ENCODE data around the gene EAF2.
"Not testable (repeated sequence)": the region's sequence is repeated elsewhere in the genome, so short reads cannot be mapped to it uniquely, and the experiment has no call there.

EAF2 gene

DNA sequence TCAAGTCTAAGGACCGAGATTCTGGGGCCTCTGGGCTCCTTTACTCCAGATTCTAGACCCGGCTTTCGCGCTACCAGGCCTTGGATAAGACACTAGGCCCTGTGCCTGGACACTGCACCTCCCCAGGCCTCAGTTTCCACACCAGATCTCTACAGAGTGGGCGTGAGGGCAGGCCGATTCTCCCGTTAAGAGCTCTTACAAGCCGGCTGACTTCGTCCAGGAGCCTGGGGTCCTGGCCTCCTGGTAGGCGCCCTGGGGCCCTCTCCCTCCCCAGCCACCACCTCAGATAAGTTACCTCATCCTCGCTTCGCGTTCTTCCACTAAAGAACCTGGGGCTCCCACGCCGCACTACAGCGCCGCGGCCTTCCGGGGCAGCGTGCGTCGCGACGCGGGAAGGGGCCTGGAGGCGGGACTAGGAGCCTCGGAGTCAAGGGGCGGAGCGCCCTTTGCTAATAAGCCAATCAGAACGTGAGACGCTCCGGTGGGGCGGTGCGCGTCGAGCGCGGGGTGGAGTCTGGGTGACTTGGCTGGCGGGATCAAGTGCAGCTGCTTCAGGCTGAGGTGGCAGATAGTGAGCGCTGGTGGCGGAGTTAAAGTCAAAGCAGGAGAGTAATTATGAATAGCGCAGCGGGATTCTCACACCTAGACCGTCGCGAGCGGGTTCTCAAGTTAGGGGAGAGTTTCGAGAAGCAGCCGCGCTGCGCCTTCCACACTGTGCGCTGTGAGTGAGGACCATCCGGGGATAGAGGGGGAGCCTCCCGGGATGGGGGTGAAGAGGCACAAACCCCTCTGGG, at the start of gene EAF2, which contains the start of gene IQCB1:
Gene EAF2, plus strand, starts transcription at position 539 of the 794 bp plus-strand sequence. Its CDS starts 77 bp downstream, at position 616.
Gene IQCB1, minus strand, starts transcription at position 390 of the 794 bp plus-strand sequence. CDS start 6,100 bp downstream, outside the sequence.
- DNase-seq, result peak; percentile 68

DNA sequence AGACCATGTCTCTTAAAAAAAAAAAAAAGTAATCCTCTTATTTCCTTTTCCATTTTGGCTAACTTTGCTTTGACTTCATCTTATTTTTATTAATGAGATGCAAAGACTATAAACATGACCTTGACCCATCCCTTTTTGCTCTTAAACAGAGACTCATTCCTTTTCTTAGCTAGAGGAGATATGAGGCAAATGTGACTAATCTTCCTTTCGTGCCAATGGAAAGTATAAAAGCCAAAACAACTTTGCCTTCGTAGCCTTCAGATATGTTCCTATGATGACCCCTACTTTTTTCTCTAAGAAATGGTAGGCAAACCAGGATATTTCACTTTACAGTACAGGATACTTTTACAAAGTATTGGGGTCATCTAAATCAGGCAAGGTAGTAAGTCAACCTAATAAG, 48.5 kb upstream of the EAF2 start:
- DNase-seq, result no peak

DNA sequence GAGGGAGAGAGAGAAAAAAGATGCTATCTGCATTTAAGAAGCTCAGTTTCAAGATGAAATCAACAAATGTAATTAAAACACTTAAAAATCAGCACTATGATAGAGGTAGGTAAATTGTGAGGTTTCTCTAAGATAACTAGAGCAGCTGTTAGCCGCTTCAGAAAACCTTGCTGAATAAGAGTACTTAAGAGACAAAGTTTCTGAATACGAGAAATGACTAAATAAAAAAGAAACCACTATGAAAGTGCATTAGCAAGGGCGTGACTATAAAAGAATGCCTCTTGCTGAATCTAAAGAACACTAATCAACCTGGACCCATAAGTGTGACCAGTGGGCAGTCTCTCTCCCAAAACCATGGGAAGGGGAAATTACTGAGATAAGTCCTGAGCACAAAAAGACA, 41.9 kb upstream of the EAF2 start:
- no peak for DNase-seq

DNA sequence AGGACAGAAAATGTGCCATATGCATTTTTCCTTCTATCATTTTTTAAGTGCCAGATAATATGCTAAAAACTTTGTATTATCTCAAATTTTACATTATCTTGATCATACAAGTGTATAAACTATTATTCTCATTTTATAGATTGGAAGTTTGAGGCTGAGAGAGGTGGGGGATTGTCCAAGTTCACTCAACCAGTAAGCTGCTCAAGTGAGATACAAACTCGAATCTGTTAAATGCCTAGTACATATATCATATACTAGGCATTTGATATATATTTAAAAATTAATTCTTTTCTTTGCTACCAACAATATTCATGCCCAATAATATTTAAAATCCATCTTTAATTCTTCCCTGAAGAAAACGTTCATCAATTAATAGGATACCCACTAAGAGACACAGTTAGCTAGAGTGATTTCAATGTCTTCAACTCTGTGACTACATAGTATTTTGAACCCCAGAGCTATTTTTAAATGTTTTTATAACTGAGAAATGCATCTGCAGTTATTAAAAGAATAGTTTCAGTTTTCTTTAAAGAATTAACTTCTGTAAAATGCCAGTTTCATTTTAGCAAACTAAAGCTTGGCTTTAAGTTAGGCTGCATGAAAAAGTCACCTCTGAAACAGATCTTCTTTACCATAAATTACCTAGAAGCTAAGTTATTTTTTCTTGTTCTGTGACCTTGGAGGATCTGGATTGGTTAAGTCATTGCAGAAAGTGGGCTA, 40.6 kb upstream of the EAF2 start:
- DNase-seq, result no peak

DNA sequence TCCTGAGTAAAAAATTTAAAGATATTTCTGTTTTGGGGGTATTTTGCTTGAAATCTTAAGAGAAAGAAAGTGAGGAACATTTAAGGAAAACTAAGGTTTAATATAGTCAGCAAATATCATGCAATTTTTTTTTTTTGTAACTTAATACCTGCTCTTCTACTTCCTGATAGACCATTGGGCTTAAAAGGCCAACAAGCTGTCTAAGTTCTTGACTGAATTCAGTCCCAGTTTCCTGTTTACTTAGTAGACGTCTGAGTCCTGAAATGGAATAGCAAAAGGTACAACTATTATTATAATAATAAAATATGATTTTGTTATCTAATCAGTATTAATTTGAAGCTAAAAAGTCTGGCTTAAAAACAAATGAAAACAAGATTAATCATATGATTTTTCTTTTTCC, 38.0 kb upstream of the EAF2 start:
- DNase-seq, result no peak

DNA sequence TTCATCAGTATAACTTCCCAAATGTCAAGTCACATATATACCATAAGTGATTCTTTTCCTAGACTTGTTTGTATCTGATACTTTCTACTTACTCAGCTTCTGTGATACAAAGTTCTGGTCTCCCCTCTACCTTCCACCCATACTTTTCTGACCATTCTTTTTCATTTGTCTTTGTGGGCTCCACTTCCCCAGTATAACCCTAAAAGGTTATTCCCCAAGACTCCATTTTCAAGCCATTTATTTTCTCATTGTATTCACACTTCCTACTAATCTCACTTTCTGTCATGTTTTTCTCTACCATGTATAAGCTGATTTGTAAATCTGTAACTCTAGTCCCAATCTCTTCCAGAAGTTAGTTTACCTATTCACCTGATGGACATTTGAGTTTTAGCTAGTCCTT, 34.1 kb upstream of the EAF2 start:
- no peak for DNase-seq

DNA sequence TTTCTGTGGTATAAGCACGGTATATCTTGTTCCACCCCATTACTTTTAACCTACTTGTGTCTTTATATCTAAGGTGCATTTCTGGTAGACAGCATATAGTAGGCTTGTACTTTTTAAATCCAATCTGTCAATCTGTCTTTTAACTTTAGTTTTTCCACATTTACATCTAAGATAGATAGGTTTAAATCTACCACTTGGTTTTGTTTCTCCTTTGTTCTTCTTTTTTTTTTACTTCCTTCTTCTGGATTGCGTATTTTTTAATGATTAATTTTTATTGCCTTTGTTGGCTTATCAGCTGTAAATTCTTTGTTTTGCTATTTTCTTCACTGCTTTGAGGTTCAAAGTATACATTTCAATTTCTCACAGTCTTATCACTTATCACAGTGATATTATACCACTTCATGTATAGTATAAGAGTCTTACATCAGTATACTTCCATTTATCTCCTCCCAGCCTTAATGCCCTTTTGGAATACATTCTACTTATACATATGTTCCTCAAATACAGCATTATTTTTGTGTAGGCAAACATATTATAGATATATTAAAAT, 31.2 kb upstream of the EAF2 start:
- no peak for DNase-seq

DNA sequence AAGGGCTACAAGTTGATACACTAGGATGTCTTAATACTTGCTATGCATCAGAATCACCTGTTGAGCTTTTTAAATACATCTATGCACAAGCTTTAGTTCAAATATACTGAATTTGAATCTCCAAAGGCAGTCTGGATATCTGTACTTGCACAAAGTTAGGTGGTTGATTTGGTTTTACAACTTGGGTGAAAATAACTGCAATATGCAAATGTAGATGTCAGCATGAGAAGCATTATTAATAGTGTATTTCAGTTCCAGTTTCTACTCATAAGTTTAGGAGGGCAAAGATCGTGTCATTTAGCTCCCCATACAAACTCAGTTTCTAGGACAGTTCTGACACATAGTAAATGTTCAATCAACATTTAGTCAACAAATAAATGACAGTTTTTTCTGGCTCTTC, 25.8 kb upstream of the EAF2 start:
- DNase-seq, result no peak

DNA sequence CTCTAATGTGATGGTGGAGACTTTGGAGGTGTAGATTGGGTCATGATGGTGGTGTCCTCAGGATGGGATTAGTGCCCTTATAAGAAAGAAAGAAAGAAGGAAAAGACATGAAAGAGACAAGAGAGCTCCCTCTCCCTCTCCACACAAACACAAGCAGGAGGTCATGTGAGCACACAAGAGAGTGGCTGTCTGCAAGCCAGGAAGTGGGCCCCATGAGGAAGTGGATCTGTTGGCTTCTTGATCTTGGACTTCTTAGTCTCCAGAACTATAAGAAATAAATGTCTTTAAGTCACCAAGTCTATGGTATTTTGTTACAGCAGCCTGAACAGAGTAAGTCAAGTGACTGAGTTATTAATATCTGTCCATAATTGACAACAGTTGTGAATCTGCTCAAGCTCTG, 17.3 kb upstream of the EAF2 start:
- no peak for DNase-seq

DNA sequence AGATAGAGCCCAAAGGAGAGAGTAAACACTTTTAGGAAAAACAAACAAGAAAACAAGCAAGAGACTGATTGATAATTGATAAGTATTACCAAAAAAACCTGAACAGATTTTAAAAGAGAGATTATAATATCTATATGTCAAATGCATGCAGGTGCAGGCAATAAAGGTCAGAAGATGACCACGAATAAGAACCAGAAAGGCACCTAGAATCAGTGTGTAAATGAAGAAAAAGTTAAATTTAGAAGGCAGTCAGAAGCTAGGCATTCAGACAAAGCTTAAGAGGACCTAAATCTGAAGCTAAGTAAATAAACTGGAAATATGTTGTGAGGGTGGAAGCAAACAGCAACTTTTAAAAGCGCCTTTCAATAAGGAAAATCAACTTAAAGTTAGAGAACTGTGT, 16.4 kb upstream of the EAF2 start:
- no peak for DNase-seq

DNA sequence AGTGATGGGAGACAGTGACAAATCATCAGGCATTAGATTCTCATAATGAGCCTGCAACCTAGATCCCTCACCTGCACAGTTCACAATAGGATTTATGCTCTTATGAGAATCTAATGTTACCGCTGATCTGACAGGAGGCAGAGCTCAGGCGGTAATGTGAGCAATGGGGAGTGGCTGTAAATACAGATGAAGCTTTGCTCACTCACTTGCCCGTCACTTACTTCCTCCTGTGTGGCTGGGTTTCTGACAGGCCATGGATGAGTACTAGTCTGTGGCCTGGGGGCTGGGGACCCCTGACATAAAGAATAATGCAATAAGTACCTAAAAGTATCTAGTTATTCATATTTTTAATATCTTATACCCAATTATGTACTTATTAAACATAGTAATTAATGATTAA, 15.8 kb upstream of the EAF2 start:
- no peak for DNase-seq

DNA sequence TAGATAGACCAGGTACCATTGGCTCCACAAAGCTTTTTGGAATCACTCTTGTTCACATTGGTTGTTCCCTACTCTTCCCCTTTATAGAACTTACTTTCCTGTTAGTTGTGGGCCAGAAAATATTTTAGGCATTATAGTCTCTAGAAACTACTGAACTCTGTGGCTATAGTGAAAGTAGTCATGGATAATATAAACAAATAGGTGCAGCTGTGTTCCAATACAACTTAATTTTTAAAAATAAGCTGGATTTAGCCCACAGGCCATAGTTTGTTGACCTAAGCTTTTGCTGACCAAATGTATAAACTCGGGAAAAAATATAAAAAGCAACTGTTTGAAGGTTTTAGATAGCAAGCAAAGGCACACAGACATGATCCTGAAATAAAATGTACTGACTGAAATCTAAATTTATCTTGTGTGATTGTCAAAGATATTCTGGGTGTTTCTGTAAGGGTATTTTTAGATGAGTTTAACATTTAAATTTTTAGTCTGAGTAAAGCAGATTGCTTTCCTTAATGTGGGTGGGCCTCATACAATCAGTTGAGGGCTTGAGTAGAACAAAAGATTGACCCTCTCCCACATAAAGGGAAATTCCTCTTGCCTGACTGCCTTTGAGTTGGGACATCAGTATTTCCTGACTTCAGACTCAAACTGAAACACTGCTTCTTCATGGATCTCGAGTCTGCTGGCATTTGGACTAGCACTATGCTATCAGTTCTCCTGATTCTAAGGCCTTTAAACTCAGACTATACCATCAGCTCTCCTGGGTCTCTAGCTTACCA, 13.4 kb upstream of the EAF2 start:
- DNase-seq, result no peak

DNA sequence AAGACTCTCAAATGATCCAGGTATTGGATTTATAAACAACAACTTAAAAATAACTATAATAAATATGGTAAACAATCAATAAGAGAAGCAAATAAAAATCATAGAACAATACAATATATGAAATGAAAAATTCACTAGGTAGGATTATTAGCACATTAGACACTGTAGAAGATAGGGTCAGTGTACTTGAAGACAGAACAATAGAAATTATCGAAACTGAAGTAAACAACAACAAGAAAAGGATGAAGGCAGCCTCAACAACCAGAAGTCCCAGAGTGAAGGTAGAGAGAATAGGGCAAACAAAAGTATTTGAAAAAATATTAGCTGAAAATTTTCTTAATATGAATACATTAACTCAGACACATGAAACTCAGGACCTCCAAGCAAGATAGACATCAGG, 12.0 kb upstream of the EAF2 start:
- DNase-seq, result no peak

DNA sequence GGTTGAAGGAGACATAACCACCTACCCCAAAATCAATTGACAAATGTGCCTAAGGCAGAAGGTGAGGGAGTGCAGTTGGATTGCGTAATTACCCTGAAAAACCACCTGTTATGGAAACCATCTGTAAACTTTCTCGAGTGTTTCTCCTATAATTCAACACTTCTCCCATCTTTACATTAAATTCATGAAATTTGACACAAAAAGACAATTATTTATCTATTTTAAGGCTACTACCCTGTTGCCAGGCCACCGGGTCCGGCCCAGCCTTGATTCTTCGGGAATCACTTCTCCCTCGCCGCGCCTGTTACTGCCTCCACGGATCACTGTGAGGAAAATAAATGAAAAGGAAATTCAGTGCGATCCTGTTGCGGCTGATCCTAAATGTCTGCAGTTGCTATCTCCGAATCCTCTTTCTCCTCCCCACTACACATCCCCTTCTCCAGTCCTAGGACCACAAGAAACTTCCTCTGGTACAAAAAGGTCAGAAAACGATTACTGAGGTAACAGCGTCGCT, 795 bp upstream of the EAF2 start:
- no peak for DNase-seq

DNA sequence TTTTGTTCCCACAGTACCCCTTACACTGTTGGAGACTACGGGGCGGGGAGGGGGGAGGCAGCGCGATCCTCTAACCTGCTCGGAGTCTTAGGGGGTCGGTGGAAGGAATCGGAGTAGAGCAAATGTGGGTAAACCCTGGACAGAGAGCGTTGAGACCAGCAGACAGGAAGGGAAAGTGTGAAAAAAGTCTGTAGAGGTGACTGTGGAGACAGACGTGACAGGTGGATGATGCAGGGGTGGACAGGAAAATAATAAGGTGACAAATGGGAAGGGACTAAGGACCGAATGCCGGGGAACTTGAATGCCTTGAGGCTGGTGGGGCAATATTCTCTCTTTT, 424 bp downstream of the EAF2 start:
- no peak for DNase-seq

DNA sequence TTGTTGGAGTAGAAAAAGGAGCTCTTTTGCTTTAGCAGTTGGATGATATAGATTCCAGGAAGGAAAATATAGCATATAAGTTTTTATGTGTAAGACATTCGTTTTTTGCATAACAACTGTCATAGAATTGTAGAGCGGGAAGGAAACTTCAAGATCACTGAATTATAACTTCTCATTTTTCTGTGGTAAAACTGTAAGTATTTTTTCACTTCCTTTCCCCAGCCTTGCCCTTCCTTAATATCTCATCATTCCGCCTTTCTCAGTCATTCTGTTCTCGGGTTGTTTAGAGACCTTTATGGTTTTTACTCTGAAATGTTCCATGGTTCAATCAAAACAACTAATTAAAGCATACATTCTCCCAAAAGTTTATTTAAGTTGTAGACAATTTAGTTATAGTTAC, 1.1 kb downstream of the EAF2 start:
- DNase-seq, result no peak

DNA sequence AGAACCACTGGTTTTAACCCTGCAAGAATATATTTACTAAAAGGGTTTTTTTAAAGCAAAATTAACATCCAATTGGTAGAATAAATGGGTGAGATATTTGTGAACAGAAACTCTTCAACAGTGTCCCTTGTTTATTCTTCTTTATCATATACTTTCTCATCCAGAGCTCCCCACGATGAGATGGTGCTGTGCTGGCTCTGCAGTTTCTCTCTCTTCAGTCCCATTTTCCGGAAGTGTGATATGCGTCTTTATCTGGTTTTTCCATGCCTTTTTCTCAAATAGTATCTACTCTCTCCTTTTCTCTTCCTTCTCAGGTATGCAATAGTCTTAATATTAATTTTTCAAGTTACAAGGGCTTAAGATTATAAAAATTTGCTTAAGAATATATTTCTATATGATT, 1.5 kb downstream of the EAF2 start:
- DNase-seq, result no peak

DNA sequence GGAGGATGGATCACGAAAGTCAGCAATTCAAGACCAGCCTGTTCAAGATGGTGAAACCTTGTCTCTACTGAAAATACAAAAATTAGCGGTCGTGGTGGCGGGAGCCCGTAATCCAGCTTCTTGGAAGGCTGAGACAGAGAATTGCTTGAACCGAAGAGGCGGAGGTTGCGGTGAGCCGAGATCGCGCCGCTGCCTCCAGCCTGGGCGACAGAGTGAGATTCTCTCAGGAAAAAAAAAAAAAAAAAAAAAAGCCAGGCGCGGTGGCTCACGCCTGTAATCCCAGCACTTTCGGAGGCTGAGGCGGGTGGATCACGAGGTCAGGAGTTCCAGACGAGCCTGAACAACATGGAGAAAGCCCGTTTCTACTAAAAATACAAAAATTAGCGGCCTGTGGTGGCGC, 5.0 kb downstream of the EAF2 start:
- no peak for DNase-seq

DNA sequence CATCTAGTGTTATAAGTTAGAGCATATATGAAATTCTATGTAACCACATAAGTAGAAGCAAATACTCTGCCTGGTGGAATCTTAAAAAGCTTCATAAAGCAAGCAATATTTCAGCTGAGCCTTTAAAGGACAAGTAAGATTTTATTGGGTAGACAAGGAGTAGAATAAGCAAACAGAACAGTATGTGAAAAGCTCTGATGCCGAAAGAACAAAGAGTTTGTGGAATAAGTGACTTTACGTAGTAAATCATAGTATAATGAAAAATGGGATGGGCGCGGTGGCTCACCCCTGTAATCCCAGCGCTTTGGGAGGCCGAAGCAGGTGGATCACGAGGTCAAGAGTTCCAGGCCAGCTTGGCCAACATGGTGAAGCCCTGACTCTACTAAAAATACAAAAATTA, 9.9 kb downstream of the EAF2 start:
- DNase-seq, result no peak

DNA sequence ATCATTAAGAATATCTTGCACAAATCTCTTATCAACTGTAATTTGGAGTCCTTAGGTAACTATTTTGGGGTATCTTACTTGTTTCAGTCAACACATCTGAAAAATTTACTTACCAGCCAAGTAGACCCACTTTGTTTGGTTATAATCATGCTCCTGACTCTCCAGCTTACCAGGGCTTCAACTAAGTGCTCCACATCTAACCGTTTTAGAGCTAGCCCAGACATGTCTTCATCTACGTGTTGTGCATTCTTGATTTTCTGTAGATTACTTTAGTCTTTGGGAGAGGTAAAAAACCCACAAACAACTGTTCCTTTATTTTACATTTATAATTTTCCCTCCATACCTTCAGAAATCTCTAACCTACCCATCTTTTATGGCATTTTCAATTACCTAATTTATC, 17.2 kb downstream of the EAF2 start:
- no peak for DNase-seq

DNA sequence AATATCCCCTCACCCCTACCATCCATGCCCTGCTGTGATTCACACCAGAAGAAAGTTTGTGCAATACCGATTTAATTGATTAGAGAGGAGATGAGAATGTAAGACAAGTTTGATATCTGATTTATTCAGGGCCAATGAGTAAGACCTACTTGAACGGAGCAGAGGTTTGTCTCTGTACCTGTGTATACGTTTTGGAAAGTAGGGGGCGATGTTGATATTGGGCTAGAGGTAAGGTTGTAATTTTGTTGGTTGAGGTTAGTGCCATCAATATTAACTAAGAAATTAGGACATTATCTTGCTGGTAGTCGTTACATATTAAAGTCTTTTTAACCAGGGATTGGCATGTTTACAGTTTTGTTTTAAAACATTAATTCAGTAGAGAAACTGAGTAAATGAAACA, 20.5 kb downstream of the EAF2 start:
- no peak for DNase-seq

DNA sequence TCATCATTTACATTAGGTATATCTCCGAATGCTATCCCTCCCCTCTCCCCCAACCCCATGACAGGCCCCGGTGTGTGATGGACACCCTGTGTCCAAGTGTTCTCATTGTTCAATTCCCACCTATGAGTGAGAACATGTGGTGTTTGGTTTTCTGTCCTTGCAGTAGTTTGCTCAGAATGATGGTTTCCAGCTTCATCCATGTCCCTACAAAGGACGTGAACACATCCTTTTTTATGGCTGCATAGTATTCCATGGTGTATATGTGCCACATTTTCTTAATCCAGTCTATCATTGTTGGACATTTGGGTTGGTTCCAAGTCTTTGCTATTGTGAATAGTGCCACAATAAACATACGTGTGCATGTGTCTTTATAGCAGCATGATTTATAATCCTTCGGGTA, 22.8 kb downstream of the EAF2 start:
- DNase-seq, result not testable (repeated sequence)

DNA sequence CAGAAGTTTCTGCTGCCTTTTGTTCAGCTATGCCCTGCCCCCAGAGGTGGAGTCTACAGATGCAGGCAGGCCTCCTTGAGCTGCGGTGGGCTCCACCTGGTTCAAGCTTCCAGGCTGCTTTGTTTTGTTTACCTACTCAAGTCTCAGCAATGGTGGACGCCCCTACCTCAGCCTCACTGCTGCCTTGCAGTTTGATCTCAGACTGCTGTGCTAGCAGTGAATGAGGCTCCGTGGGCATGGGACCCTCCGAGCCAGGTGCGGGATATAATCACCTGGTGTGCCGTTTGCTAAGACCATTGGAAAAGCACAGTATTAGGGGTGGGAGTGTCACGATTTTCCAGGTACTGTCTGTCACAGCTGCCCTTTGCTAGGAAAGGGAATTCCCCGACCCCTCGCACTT, 28.2 kb downstream of the EAF2 start:
- DNase-seq, result not testable (repeated sequence)
